A673 (cell line): ENCODE results near the gene IL33. TPM values are rescaled to one million over a fixed set of nuclear protein-coding genes. Genes with fewer than 3 reads are reported as not detected.

Experiments used
- BruUV-seq: library from RNA; stranded (reverse); fragments of 400-500 nt; replicated peaks from 2 replicates; lab custom pipeline; 2021; lab: Mats Ljungman, UMichigan
- CTCF ChIA-PET: fragments of 300-600 bp; sonication (Branson Sonifier 250); formaldehyde crosslinking; loops from one replicate; lab custom pipeline; 2022; ENCODE audit warnings: antibody characterized with exemption; lab: Charles Lee
- POLR2A ChIA-PET: fragments of 300-600 bp; sonication (Branson Sonifier 250); formaldehyde crosslinking; loops from one replicate; lab custom pipeline; 2022; ENCODE audit warnings: antibody characterized with exemption; ENCODE audit not compliant: low non-redundant PET; lab: Charles Lee
- DNase-seq: peaks from one replicate; pipeline ENCODE4 v3.0.0-alpha.2; 2015; ENCODE audit warnings: low spot score
- H3K27ac ChIP-seq: fragments of 200-600 bp; sonication (generic); 2 replicates; pipeline ENCODE4 v1.5.1; 2016; ENCODE audit warnings: mixed run types, low read depth, mild to moderate bottlenecking, mixed read lengths, antibody characterized with exemption, low read length; ENCODE audit not compliant: poor library complexity, severe bottlenecking
- H3K27me3 ChIP-seq: fragments of 200-600 bp; sonication (generic); replicated peaks from 2 replicates; pipeline ENCODE4 v1.6.1; 2017; ENCODE audit warnings: mixed run types, low read depth, mild to moderate bottlenecking, mixed read lengths, antibody characterized with exemption, low read length; ENCODE audit not compliant: insufficient read depth, poor library complexity
- H3K36me3 ChIP-seq: fragments of 200-600 bp; sonication (generic); 2 replicates; pipeline ENCODE4 v1.6.1; 2016; ENCODE audit warnings: mixed run types, mild to moderate bottlenecking, mixed read lengths, antibody characterized with exemption, low read length; ENCODE audit not compliant: insufficient read depth, poor library complexity, severe bottlenecking
- H3K4me1 ChIP-seq: fragments of 200-600 bp; sonication (generic); 2 replicates; pipeline ENCODE4 v1.6.1; 2017; ENCODE audit warnings: mixed run types, mild to moderate bottlenecking, mixed read lengths, antibody characterized with exemption, low read length; ENCODE audit not compliant: insufficient read depth, poor library complexity, severe bottlenecking
- H3K4me3 ChIP-seq: fragments of 200-600 bp; sonication (generic); 2 replicates; pipeline ENCODE4 v1.5.1; 2016; ENCODE audit warnings: low read depth, mixed run types, mild to moderate bottlenecking, mixed read lengths, low read length; ENCODE audit not compliant: poor library complexity, severe bottlenecking
- H3K9me3 ChIP-seq: fragments of 200-600 bp; sonication (generic); 2 replicates; pipeline ENCODE4 v1.6.1; 2016; ENCODE audit warnings: mixed run types, low read depth, mild to moderate bottlenecking, mixed read lengths, antibody characterized with exemption, low read length; ENCODE audit not compliant: poor library complexity, severe bottlenecking
- CTCF ChIP-seq: fragments of 300-800, 200-600 bp; sonication (generic); conservative IDR thresholded peaks from 2 replicates; pipeline ENCODE4 v1.5.1; 2017; ENCODE audit warnings: low read depth, mild to moderate bottlenecking, antibody characterized with exemption, low read length, moderate library complexity, mixed read lengths
- EZH2 ChIP-seq: fragments of 200-600 bp; sonication (generic); IDR thresholded peaks from 2 replicates; pipeline ENCODE4 v1.6.1; 2017; ENCODE audit warnings: borderline replicate concordance, low read depth, mild to moderate bottlenecking, mixed read lengths, antibody characterized with exemption, low read length; ENCODE audit not compliant: poor library complexity, severe bottlenecking
- intact Hi-C: fragments of 100-400 bp; cut with micrococcal nuclease; formaldehyde crosslinking; loops from one replicate; pipeline ENCODE4 v1.10.0; 2022; ENCODE audit not compliant: unreplicated experiment
- total RNA-seq: library from RNA; stranded (reverse); gene quantifications from 2 replicates; pipeline ENCODE4 v1.2.3, GENCODE V29; 2021

The IL33 gene
- total RNA-seq, 1 experiment from 2014 or later, result 3.3 TPM

GRCh38 chr9:6272229-6272598 is 56.6 kb downstream of the IL33 start:
- no peaks in the 10 kb centered on the region for H3K36me3 ChIP-seq
- TF ChIP-seq EZH2, result no peak
- no peak for TF ChIP-seq CTCF
- H3K4me3 ChIP-seq, result no peak overlapping the region
- ChIA-PET POLR2A (no interaction called here), CTCF (no interaction called here)
- intact Hi-C loops, result no loop called here
- H3K4me1 ChIP-seq, result no peaks in the 10 kb centered on the region
- no peaks in the 10 kb centered on the region for H3K9me3 ChIP-seq
- H3K27ac ChIP-seq, result no peak overlapping the region
- DNase-seq, result no peak
- no TSS peak for BruUV-seq
- H3K27me3 ChIP-seq, result no peaks in the 10 kb centered on the region

- Histone ChIP-seq H3K4me1 (no peaks in the 10 kb centered on the region), H3K27ac (no peak overlapping the region), H3K27me3 (no peaks in the 10 kb centered on the region), H3K36me3 (no peaks in the 10 kb centered on the region), H3K9me3 (no peaks in the 10 kb centered on the region), H3K4me3 (no peak overlapping the region)
- no peak for TF ChIP-seq CTCF
- DNase-seq, result no peak
- intact Hi-C loops, result no loop called here
- ChIA-PET CTCF (no interaction called here), POLR2A (no interaction called here)
- BruUV-seq, result no TSS peak
Measured at GRCh38 chr9:6277417-6277816, 61.8 kb downstream of the IL33 start.

GRCh38 chr9:6301858-6302257 is 86.3 kb downstream of the IL33 start:
- H3K4me1 ChIP-seq, result no peaks in the 10 kb centered on the region
- CTCF ChIA-PET, result no interaction called here

More at GRCh38 chr9:6301858-6302257, 86.3 kb downstream of the IL33 start:
- intact Hi-C loops, result no loop called here
- POLR2A ChIA-PET, result no interaction called here
- Histone ChIP-seq H3K27ac (no peak overlapping the region), H3K36me3 (no peaks in the 10 kb centered on the region), H3K9me3 (no peaks in the 10 kb centered on the region), H3K4me3 (no peak overlapping the region), H3K27me3 (no peaks in the 10 kb centered on the region)
- DNase-seq, result no peak
- no TSS peak for BruUV-seq
- TF ChIP-seq CTCF, result no peak
